Measurements from ENCODE around the gene KCND3.

Gene KCND3

GRCh38 chr1:111851552-111851951, 137.9 kb downstream of the KCND3 start:
- Histone ChIP-seq H3K27me3 (ENCODE audit: insufficient read depth, poor library complexity, severe bottlenecking) (peaks cover 4% of the 10 kb centered on the region), H3K27ac (replicated peaks) (no peak overlapping the region), H3K4me3 (replicated peaks; ENCODE audit: insufficient read depth, low read length) (no peak overlapping the region)
- DNase-seq (ENCODE audit: low read depth in 1 of 2, low spot score in 1 of 2) = no peak
- TF ChIP-seq GABPA (IDR thresholded peaks at IDR 0.05; ENCODE audit: low read depth) (no peak), CTCF (IDR thresholded peaks at IDR 0.05; ENCODE audit: insufficient read depth, low read length) (no peak), SPI1 (IDR thresholded peaks at IDR 0.05; ENCODE audit: borderline replicate concordance, low read depth) (no peak), REST (IDR thresholded peaks at IDR 0.05; ENCODE audit: insufficient replicate concordance, low read depth) (no peak), POLR2AphosphoS5 (IDR thresholded peaks at IDR 0.05; ENCODE audit: low read depth) (no peak)

GRCh38 chr1:111850109-111850508, 139.4 kb downstream of the KCND3 start:
- Histone ChIP-seq H3K4me3 (replicated peaks; ENCODE audit: insufficient read depth, low read length) (no peak overlapping the region), H3K27me3 (ENCODE audit: insufficient read depth, poor library complexity, severe bottlenecking) (peaks cover 4% of the 10 kb centered on the region), H3K27ac (replicated peaks) (no peak overlapping the region)
- DNase-seq (ENCODE audit: low read depth in 1 of 2, low spot score in 1 of 2) = no peak
- TF ChIP-seq SPI1 (IDR thresholded peaks at IDR 0.05; ENCODE audit: borderline replicate concordance, low read depth) (no peak), REST (IDR thresholded peaks at IDR 0.05; ENCODE audit: insufficient replicate concordance, low read depth) (no peak), CTCF (IDR thresholded peaks at IDR 0.05; ENCODE audit: insufficient read depth, low read length) (no peak), POLR2AphosphoS5 (IDR thresholded peaks at IDR 0.05; ENCODE audit: low read depth) (no peak), GABPA (IDR thresholded peaks at IDR 0.05; ENCODE audit: low read depth) (no peak)

GRCh38 chr1:111848852-111849545, 140.5 kb downstream of the KCND3 start:
- no peak for TF ChIP-seq REST (IDR thresholded peaks at IDR 0.05; ENCODE audit: insufficient replicate concordance, low read depth)
- TF ChIP-seq SPI1 (IDR thresholded peaks at IDR 0.05; ENCODE audit: borderline replicate concordance, low read depth) = no peak
- no peak for TF ChIP-seq GABPA (IDR thresholded peaks at IDR 0.05; ENCODE audit: low read depth)
- TF ChIP-seq CTCF (IDR thresholded peaks at IDR 0.05; ENCODE audit: insufficient read depth, low read length) = no peak
- no peak for TF ChIP-seq POLR2AphosphoS5 (IDR thresholded peaks at IDR 0.05; ENCODE audit: low read depth)
- DNase-seq (ENCODE audit: low read depth in 1 of 2, low spot score in 1 of 2) = no peak
- Histone ChIP-seq H3K4me3 (replicated peaks; ENCODE audit: insufficient read depth, low read length) (no peak overlapping the region), H3K27ac (replicated peaks) (no peak overlapping the region), H3K27me3 (ENCODE audit: insufficient read depth, poor library complexity, severe bottlenecking) (peaks cover 4% of the 10 kb centered on the region)
